Measurements from ENCODE around the gene PLPPR1.

DNA sequence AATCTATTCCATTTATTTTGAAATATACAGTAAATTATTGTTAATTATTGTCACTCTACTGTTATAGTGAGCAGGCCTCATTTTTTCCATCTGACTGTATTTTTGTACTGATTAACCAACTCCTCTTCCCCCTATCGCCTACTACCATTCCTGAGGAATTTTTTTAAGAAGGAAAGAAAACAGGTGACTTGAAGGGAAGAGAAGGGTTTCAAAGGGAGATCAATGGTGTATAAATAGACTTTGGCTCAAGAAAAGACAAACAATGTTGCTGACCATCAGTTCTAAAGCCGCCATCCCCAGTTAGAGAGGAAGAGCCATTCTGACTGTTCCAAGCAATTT is 286.6 kb downstream of the PLPPR1 start:
- TF ChIP-seq, protein P1, sequence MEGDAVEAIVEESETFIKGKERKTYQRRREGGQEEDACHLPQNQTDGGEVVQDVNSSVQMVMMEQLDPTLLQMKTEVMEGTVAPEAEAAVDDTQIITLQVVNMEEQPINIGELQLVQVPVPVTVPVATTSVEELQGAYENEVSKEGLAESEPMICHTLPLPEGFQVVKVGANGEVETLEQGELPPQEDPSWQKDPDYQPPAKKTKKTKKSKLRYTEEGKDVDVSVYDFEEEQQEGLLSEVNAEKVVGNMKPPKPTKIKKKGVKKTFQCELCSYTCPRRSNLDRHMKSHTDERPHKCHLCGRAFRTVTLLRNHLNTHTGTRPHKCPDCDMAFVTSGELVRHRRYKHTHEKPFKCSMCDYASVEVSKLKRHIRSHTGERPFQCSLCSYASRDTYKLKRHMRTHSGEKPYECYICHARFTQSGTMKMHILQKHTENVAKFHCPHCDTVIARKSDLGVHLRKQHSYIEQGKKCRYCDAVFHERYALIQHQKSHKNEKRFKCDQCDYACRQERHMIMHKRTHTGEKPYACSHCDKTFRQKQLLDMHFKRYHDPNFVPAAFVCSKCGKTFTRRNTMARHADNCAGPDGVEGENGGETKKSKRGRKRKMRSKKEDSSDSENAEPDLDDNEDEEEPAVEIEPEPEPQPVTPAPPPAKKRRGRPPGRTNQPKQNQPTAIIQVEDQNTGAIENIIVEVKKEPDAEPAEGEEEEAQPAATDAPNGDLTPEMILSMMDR (IDR thresholded peaks at IDR 0.05) = no peak
- TF ChIP-seq POLR2A (IDR thresholded peaks at IDR 0.05) = no peak
